NCI-H1694 treated with DMSO at 0.1 percent for 48 hours (cell line): ENCODE measurements around the gene USP24.

Experiments
- DNase-seq: peaks from one replicate; lab custom pipeline; 2025; lab: John Stamatoyannopoulos, UW

The USP24 gene

DNA sequence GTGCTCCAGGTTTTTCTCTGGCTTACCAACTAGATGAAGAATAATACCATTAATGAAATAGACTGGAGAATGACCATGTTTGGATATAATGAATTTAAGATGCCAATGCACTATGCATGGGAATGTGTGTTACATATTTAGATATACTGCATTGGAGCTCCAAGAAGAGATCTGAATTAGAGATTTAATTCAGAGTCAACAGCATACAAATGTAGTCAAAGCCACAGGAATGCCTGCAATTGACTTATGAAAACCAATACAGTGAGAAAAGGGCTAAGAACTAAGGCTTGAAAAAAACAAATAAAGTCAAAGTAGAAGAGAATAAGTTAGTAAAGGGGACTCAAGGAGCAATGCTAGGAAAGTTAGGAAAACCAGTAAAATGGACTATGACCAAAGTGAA is 59.1 kb downstream of the USP24 start:
- no peak for DNase-seq

GRCh38 chr1:55155522-55155921 is 59.6 kb downstream of the USP24 start:
- no peak for DNase-seq

GRCh38 chr1:55154616-55155015 is 60.5 kb downstream of the USP24 start:
- DNase-seq, result no peak

DNA sequence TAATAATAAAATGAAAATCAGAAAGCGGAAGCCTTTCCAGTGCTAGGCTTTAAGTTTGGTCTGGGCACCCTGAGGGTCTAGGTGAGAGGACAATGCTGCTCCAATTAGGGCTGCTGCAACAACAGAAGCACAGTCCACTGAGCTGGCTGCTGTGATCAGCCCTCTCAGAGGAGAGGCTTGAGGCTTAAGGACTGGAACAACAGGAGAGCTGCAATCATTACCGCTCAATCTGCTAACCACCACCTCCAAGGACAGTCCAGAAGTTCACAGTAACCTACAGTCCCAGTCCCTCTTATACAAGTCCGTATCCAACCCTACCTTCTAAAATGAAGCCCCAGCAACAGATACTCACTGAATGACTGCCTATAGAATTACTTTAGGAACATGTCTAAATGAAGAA is 62.1 kb downstream of the USP24 start:
- no peak for DNase-seq

- DNase-seq, result no peak
These were observed 64.1 kb downstream of the USP24 start for GRCh38 chr1:55150880-55151588.

DNA sequence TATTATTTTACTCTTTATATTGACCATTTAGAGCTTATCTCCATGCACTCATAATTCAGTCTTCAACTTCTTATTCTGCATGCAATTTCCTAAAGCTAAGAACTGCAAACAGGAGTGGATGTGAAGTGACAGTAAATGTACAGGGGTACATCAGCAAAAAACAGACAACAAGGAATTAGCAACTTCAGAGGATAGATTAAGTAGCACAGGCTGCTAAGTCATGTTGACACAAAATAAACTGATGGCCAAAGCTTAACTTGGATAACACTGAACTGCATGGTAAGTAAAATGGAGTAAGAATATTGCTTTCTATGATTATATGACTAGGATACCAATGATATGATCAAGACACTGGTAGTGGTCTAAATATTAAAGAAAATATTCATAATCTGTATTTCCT is 66.5 kb downstream of the USP24 start:
- DNase-seq, result no peak

GRCh38 chr1:55147524-55147923 is 67.6 kb downstream of the USP24 start:
- no peak for DNase-seq

DNA sequence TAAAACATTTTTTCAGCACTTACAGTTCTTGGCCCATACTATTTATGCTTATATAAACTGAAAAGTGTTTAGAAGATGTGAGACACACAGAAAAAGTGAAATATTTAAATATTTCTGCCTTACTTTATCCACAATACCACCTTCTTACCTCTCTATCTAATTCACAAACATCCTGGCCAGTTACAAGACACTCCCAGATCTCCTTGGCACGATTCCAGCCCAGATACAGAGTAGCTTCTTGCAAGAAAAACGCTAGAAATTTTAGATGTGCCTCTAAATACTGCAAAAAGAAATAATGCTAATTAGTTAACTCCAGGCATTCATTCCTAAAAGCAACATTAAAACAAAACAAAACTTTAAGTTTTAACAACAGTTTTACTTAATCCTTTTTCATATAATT is 68.4 kb downstream of the USP24 start:
- DNase-seq, result no peak

DNA sequence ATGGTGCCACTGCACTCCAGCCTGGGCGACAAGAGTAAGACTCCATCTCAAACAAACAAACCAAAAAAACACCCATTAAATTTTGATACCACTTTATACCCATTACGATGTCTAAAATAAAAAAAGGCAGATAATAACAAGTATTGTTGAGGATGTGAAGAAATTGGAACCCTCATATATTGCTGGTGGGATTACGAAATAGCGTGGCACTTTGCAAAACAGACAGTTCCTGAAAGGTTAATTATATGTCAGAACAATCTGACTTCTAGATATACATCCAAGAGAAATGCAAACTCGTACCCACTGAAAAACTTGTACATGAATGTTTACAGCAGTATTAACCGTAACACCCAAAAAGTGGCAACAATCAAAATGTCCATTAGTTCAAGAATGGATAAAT is 70.3 kb downstream of the USP24 start:
- DNase-seq, result no peak

DNA sequence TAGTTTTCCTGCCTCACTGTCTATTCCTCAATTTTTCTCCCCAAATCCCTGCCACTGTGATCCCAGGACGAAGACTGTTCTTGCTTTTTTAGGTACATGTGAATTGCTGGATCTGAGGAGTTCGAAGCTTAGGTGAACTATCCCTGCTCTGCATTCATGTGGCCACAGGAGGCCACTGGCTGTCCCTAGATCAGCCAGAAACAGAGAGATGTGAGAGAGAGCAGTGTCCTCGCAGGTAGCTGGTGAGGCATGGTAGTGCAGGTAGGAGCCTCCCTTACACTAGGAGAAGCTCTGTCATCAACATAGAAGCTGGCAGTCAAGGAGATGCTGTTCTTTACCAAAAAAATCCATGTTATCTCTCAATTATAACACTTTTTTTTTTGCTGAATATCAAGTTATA is 71.5 kb downstream of the USP24 start:
- DNase-seq, result no peak

DNA sequence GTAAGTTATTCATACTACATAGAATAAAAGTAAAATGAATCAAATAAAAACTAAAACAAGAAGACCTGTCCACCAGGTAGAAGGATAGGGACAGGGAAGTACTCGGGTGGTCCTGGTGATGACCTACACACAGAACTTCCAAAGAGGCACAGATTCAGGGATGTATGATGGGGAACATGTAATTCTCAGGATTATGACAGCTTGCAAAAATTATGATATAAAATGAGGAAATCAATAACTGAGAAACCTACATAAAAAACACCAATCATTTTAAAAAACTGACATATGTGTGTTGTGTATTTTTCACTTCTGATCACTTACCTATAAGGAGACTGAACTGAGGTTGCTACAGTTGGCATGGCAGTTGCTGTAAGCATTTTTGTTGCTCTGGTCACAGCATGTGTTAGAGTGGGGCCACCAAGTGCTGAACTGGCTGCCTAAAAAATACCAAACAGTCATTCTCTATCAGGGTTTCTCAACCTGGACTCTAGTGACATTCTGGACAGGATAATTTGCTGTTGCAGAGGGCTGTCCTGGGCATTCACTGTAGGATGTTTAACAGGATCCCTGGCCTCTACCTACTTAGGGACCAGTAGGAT is 73.8 kb downstream of the USP24 start:
- no peak for DNase-seq

GRCh38 chr1:55140546-55140983 is 74.6 kb downstream of the USP24 start:
- peak; percentile 83 for DNase-seq

GRCh38 chr1:55140137-55140536 is 75.0 kb downstream of the USP24 start:
- DNase-seq, result no peak

DNA sequence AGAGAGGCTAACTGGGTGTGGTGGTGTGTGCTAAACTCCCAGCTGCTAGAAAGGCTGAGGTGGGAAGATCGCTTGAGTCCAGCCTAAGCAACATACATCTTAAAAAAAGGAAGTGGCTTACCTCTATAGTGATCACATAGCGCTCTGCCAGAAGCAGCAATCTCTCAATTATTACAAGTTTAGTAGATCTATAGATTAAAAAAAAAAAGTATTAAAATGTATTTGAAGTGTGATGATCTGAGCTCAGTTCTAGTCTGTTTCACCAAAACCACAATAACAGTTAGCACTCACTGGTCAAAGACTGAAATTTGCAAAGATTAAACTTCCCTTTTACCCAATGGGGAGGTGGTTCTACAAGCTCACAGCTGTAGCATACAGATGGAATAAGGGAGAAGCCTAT is 76.3 kb downstream of the USP24 start:
- no peak for DNase-seq

DNA sequence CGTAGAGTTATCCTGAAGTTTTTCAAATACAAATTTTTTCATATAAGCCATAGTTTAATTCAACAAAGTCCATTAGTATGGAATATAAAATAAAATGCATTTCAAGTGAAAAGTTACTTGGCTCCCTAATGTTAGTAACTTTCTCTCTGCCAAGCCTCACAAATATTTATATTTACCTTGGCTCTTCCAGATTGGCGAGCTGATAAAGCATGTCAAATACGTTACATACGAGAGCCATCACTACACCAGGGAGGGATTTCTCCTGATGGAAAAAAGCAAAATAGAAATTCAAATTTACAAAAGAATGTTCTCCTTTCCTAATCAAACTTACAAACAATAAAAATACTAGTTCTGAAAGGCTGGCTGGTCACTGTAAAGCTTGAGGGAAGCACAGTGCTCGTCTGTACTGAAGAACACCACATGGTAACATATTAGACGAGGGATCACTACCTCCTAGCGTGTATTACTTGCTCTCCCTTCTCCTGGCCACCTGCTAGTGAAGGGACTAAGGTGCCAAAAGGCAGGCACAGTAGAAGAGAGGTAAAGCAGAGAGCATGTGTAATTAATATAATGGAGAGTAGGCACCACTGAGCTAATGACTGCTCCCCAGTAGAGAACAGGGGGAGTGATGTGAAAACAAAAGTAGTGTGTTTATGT is 80.9 kb downstream of the USP24 start:
- DNase-seq, result no peak

- no peak for DNase-seq
These were observed 83.4 kb downstream of the USP24 start for GRCh38 chr1:55131801-55132200.

GRCh38 chr1:55131218-55131617 is 83.9 kb downstream of the USP24 start:
- no peak for DNase-seq

GRCh38 chr1:55129194-55129728 is 85.9 kb downstream of the USP24 start:
- DNase-seq, result no peak

DNA sequence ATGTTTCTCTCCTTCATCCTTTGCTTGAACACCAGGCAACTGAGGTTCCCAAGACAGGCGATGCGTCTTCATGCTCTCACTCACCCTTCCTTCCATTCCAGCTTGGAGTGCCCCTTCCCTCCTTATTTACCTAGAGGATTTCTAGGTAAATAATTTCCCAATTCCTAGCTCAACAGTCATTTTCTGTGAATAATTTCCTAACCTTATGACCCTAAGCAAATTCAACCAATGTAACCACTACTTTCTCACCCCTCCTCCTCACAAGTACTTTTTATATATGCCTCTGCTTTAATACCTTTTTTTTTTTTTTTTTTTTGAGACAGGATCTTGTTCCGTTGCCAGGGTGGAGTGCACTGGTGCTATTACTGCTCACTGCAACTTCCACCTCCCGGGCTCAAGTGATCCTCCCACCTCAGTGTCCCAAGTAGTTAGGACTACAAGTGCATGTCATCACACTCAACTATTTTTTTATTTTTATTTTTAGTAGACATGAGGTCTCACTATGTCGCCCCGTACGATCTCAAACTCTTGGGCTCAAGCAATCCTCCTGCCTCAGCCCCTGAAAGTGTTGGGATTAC is 86.7 kb downstream of the USP24 start:
- no peak for DNase-seq

- DNase-seq, result no peak
These were observed 87.3 kb downstream of the USP24 start for GRCh38 chr1:55127827-55128343.

DNA sequence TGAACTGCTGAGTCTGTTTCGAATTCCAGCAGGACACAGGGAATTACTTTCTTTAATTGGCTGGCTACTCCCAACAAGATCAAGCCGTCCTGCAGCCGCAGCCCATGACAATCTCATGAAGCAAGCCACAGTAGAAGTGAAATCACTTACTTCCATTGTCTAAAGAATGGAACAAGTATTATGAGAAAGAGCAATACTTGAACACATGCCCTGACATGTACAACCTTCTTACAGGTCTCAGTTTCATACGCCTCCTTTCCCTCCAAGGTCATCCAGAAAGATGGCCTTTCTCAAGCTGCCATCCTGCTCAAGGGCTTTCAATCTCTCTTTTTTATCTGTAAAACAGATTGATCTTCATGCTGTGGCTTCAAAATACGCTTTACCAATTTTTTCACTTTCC is 90.7 kb downstream of the USP24 start:
- no peak for DNase-seq

GRCh38 chr1:55120538-55120937 is 94.6 kb downstream of the USP24 start:
- DNase-seq, result no peak
